ENCODE data around the gene PGAM2.
"Not testable (repeated sequence)": the region's sequence is repeated elsewhere in the genome, so short reads cannot be mapped to it uniquely, and the experiment has no call there.

PGAM2 gene

DNA sequence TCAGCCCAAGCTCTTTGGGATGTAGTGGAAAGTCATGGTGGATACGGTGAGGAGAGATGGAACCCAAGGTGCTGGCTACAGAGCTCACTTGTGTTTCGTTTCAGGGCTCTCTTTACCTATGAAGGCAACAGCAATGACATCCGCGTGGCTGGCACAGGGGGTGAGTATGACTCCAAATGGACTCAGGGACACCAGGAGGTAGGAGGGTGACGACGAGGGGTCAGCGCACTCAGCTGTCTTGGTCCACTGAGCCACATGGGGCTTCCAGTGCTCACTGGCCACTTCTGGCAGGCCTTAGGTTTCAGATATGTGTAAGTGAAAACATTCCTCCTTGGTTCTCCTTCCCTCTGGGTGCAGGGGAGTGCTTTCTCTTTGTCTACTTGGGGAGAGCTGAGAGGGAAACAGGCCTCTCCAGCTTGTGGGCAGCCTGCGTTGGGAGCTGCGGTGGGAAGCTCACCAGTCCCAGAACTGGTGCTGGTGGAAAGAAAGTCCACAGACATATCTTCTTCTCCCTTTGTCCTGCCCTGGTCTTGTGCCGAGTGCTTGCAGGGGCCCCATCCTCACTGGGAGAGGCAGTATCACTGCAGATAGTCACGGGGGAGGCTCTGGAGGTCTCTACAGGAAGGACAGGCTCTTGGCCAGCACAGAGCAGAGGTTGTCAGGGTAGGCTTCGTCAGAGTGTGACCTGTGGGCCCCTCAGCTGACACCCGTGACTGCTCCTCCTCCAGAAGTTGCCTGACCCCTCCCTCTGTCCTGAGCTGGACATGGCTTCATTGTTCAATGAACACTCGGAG, 15.0 kb downstream of the PGAM2 start:
- DNase-seq (ENCODE audit: low spot score): no peak

DNA sequence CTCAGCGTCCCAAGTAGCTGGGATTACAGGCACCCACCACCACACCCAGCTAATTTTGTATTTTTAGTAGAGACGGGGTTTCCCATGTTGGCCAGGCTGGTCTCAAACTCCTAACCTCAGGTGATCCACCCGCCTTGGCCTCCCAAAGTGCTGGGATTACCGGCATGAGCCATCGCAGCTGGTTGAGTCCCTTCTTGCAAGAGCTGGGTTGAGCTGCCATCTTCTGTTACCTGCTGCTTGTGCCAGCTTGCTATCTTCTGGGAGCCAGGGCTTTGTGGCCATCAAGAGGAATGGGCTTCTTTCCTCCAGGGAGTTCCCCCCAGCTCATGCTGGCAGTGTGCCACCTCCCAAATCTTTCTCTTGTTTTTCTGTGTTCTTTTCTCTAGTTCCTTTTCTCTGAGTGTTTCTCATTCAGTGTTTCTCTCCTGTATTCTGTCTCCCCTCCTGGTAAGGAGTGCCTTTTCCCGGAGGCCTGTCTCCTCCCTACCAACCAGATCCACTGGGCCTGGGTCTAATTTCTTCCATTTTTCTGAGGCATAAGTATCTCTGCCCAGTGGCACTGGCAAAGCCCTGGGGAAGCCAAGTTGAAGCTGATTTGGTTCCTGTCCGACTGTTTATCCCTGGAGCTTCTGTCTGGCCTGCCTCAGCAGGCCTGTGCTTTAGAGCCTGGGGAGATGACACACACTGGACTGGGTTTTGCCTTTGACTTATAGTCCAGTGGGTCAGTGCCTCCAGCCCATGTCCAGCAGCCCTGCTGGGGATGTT, 17.2 kb downstream of the PGAM2 start:
- no peak for DNase-seq (ENCODE audit: low spot score)

DNA sequence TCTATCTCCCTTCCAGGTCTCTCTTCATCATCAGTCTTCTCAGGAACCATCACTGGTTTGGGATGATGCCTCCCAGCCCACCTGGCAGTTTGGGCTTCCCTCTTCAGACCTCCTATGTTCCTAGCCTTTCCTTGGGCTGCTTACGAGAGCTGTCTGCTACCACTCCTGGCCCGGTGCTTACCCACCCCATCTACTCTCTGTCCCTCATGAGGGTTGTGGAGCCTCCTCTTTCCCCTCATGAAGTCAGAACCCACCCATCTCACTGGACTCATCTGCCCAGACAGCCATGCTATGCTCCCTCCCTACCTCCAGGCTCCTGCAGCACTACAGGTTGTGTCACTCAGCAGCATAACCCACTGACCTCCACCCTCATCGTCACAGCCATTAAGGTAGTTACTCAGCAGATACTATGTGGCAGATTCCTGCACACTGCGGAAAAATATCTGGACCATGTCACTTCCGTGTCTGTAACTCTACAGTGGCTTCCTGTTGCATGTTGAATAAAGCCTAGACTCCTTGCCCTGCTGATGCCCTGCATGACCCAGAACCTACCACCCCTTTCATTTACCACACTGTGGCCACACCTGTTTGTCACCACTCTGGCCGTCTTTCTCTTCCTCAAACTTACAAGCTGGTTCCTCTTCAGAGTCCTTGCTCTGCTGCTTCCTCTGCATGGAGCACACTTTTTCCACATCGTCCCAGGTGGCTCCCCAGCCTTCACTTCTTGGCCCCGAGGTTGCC, 18.9 kb downstream of the PGAM2 start:
- peak; percentile 82 for DNase-seq (ENCODE audit: low spot score)

DNA sequence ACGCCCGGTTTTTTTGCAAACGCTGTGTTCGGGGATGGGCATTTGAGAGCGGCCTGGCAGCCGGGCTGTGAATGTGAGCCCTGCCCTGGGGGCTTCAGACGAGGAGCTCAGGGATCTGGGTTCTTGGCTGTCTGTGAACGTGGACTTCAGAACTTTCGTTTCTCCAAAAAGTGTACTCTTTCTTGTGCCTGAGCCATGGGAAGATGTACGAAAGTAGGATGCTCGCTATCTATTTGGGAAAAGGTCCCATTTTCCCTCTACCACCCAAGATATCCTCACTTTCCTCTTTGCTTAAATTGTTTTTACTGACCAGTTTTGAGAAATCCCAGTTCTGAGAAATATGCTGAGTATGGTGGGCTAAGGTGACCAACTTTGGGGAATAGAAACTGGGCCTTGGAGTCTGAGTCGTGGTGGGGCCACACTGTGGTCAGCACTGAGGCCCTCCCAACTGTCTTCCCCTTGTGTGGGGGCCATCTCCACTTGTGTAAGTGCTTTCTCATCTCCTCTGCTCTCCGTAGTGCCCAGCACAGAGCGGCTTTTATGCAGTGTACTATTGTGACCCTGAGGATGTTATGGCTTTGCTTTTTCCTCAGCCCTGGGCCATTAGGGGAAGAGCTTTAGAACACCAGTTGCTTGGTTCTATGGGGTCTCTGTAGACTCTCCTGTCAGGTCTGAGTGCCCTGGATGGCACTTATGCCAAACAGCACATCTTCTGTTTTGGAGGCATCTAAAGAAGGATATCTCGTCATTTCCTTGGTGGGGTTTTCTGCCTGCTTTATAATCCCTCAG, 19.9 kb downstream of the PGAM2 start:
- DNase-seq (ENCODE audit: low spot score): no peak

DNA sequence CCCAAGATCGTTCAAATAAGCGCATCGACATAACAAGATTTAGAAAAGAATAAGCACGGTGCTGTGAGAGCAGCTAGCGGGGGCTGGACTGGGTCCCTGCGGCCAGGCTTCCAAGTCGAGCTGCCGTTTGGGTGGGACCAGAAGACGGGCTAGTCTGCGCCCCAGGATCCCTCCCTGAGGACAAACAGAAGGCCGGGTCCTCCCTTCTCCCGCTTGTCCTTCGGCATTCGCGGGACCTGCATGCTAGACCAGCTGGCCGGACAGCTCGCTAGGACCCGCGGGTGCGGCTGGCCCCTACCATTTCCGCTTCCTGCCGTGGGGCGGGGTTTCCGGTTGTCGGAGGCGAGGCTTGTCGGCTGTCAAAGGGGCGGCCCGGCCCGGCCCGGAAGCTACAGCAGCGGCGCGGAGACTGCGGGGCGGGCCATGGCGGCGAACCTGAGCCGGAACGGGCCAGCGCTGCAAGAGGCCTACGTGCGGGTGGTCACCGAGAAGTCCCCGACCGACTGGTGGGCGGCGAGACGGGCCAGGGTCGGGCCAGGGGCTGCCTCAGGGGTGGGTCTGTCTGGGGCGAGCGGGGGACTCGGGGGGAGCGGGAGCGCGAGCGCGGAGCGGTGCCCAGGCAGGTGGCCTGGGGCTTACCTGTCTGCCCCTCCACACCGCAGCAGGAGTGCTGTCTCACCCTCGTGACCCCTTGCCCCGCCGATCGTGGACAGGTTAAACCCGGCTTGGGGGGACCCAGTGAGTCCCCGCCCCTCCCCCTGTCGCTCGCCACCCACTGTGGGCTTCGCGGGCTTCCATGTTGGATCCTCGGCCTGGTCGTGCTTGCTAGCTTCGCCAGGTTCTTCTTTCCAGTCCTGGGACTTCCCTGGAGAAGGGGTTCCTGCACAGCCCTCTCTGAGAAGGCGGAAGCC, 20.8 kb downstream of the PGAM2 start, which contains the start of gene DBNL:
DBNL (plus strand) TSS at position 388 of the 911 bp plus-strand sequence; CDS start at position 424, 36 bp downstream.
- peak; percentile 84 for DNase-seq (ENCODE audit: low spot score)

DNA sequence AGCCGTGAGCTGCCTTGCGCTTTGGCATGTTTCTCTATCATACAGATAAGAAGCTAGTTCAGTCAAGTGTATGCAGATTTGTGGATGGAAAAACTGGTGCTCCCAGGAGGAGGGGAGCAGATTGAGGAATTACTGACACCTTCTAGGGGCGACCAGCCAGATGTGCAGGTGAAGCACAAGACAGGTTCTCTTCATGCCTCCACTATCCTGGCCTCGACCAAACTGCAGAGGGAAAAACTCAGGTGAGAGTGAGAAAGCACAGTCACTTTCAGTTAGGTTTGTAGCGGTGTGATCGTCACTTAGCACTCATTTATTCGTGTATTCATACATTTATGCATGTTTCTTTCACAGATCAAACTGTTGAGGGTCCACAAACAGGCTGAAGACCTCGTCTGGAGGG, 21.5 kb downstream of the PGAM2 start:
- no peak for DNase-seq (ENCODE audit: low spot score)

DNA sequence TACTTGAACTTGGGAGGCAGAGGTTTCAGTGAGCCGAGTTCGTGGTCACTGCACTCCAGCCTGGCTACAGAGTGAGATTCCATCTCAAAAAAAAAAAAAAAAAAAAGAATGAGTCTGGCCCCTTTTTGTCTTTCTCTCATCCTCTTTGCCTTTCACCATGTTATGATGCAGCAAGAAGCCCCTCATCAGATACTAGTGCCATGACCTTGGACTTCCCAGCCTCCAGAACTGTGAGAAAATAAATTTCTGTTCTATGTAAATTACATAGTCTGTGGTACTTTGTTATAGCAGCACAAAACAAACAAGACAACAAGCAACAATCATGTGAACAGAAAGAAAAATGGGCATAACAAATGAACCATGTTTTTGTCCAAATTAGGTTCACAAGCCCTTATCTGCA, 23.1 kb downstream of the PGAM2 start:
- no peak for DNase-seq (ENCODE audit: low spot score)

DNA sequence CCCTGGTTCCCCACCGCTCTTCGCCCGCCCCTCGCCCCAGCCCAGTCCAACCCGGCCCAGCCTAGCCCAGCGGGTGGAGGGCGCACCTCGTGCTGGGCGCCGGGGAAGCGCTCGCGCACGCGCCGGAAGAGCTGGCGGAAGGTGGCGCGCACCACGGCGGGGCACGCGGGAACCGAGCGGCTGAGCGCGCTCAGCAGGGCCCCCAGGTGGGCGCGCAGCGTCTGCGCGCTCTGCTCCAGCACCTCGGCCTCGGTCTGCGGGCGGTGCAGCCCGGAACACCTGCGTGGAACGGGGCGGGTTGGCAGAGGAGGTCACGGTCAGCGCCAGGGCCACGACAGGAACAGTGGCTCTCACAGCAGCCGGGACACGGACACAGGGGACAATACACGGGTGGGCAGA, 24.9 kb downstream of the PGAM2 start:
- DNase-seq (ENCODE audit: low spot score): not testable (repeated sequence)

DNA sequence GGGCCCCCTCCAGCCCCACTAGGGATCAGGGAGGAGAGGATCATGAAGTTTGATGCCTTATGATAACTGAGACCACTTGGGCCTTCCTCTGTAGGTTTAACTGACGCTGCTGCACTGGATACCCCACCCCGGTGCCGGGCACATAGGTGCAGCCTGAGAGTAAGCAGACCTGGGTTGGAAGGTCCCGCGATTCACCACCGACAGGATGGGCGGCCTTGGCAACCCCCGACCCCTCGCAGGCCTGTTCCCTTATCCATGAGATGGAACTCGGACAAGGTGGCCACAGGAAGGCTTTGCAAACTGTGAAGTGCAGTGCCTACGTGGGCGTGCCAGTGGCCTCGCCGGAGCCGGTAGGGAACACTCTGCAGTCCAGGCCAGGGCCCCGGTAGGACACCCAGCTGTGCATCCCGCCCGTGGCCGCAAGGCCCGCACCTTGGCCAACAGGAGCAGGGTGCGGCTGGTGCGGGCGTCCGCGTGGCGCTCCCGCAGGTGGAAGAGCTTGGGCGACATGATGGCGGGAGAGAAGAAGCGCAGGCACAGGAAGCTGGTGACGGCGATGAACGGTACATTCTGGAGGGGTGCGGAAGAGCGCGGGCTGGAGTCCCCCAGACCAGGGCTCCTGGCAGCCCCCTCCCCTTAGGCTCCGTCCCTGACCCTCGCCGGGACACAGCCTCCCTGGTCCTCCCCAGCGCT, 25.4 kb downstream of the PGAM2 start:
- not testable (repeated sequence) for DNase-seq (ENCODE audit: low spot score)

DNA sequence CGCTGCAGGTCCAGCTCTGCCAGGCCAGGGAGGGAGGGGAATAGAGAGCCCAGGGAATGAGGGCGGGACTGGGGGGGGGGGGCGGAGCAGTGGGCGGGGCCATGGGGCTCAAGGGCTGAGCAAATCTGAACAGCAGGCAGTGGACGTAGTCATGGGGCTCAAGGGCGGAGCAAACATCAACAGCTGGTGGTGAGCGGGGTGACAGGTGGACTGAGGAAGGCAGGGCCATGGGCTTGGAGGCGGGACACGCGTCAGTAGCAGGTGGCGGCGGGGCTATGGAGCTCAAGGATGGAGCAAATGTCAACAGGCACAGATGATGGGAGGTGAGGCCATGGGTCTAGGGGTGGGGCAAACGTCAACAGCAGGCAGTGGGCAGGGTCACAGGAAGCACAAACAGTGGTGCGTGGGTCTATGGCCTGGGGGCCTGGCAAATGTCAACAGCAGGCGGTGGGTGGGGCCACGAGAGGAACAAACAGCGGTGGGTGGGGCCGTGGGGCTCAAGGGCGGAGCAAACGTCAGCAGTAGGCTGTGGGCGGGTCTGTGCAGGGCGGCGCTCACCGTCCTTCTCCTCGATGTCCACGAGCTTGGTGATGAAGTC, 26.3 kb downstream of the PGAM2 start:
- DNase-seq (ENCODE audit: low spot score): peak; percentile 78

DNA sequence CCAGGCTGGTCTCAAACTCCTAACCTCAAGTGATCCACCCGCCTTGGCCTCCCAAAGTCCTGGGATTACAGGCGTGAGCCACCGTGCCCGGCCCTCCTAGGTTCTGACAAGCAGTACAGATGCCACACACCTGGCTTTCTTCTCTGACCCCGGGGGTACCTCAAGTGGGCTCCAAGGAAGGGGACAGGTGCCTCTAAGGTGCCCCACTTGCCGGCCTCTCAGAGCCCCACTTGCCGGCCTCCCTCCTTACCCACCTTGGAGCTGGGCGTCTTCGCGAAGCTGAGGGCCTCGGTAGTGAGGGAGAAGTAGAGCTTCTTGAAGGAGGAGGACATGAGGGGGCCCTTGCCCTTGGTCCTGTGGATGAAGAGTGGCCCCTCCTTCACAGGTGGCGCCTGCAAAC, 26.8 kb downstream of the PGAM2 start:
- not testable (repeated sequence) for DNase-seq (ENCODE audit: low spot score)

DNA sequence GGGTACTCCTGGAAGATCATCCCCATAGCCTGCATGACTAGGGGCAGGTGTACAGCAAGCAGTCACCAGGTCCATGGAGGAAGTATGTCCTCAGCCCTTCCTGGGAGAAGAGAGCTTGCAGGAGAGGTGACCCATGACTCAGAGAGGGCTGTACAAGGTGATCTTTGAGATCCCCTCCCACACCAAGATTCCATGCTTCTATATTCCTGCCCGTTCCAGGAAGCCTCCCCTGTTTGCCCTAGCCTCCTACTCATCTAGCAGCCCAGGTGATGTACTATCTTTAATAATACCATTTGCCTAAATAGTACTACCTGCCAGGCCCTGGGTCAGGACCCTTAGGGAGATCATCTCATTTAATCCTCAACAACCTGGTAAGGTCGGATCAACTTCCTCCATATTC, 27.4 kb downstream of the PGAM2 start:
- DNase-seq (ENCODE audit: low spot score): not testable (repeated sequence)

DNA sequence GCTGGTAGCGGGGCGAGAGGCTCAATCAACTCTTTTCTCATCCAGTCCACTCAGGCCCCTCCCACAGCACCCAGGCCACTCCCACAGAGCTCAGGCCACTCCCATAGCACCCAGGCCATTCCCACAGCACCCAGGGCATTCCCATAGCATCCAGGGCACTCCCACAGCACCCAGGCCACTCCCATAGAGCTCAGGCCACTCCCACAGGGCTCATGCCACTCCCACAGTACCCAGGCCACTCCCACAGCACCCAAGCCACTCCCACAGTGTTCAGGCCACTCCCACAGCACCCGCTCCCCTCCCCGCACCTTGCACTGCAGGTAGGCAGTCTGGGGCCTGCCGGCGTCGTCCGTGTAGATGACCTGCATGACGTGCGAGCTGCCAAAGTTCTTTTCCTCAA, 29.0 kb downstream of the PGAM2 start:
- DNase-seq (ENCODE audit: low spot score): not testable (repeated sequence)

DNA sequence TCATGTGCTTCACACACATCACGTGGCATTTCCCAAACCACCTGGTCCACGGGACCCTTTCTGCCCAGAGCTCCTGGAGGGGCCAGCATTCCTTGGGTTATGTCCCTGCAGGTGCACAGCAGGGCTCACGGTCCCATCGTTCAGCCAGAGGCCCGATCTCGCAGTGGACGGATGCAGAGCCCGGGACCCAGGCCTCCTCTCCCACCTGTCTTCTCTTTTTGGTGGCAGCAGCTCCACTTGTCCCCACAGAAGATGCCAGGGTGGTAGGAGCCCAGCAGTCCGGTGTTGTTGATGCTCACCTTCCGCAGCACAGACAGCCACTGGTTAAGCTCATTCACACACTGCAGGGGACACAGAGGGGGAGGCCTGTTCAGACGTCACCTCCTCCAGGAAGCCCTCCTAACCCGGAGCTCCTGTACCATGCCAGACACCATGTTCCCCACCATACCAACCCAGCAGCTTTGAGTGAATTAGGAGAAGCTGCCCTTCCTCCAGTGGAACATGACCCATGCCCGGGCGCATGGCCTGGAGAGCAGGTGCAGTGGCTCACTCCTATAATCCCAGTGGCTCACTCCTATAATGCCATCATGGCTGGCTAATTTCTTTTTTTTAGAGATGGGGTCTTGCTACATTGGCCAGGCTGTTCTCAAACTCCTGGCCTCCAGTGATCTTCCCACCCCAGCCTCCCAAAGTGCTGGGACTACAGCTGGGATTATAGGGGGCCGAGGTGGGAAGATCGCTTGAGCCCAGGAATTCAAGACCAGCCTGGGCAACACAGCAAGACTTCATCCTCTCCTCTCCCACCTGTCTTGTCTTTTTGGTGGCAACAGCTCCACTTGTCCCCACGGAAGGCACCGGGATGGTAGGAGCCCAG, 31.2 kb downstream of the PGAM2 start:
- not testable (repeated sequence) for DNase-seq (ENCODE audit: low spot score)

DNA sequence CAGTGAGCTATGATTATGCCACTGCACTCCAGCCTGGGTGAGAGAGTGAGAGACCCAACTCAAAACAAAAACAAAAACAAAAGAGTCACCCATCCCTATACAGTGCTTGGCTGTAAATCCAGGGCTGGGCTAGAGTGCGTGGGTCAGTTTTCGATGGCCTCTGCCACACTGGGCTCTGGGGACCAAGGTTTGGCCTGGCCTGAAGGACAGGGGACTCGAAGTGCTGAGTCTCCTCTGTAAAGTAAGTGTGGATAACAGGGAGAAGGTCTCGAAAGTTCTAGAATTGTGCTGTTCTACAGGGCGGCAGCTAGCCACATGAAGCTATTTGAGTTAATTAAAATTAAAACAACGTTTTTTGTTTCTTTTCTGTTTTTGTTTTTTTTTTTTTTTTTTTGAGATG, 33.3 kb downstream of the PGAM2 start:
- not testable (repeated sequence) for DNase-seq (ENCODE audit: low spot score)

DNA sequence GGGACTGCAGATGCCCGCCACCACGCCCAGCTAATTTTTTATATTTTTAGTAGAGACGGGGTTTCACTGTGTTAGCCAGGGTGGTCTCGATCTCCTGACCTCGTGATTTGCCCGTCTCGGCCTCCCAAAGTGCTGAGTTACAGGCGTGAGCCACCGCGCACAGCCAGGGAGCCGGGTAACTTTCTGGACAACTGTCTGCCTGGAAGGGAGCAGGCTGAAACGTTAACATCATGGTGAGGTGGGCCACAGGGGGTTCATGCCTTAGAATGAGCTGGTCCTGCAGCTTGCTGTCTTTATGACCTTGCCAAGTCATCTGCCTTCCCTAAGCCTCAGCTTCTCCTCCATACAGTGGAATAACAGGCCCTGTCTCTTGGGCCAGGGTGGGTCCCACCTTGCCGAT, 34.0 kb downstream of the PGAM2 start:
- DNase-seq (ENCODE audit: low spot score): not testable (repeated sequence)

DNA sequence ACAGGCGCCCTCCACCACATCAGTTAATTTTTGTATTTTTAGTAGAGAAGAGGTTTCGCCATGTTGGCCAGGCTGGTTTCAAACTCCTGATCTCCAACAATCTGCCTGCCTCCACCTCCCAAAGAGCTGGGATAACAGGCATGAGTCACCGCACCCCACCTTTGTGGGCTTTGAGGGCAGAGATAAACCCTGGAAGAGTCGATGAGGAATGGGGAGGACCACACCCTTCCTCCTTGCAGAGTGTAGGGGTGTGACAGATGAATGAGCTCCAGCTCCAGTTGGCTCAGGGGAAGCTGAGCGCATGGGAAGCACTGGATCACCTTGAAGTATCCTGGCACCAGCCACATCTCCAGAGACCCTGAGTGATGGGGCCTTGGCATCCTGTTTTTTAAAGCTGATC, 35.3 kb downstream of the PGAM2 start:
- DNase-seq (ENCODE audit: low spot score): not testable (repeated sequence)

DNA sequence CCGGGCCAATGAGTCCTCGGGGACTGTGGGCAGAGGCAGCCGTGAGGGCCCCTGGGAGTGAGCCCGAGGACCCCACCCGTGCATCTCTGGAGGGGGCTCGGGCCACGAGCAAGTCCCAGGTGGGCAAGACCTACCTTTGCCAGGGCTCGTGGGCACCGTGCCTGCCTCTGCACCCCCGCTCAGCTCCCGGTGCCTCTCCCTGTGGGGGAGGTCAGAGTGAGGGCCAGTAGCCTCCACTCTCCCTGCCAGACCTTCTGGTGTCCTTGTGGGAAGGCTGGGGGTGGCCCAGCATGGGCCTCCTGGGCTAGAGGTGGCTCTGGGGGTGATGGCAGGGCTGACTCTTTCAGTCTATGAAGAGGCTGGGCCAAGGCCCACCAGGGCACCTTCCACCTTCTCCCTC, 35.9 kb downstream of the PGAM2 start:
- DNase-seq (ENCODE audit: low spot score): not testable (repeated sequence)

Measured in germinal center (tissue), 1 donor.